Stimulated activated CD4-positive, alpha-beta T cell treated with anti-CD3 and anti-CD28 coated beads, Interleukin-12 subunit alpha, Interleukin-12 subunit beta, amount 100 ng/mL, for 24 hours (primary cell): Measurements from ENCODE around the gene SLC38A10.

Experiments
- DNase-seq, 2 experiments: peaks; one replicate each; pipeline ENCODE4 v3.0.0-alpha.2; 2020; ENCODE audit warnings: low read depth in 2 of 2

SLC38A10 gene

DNA sequence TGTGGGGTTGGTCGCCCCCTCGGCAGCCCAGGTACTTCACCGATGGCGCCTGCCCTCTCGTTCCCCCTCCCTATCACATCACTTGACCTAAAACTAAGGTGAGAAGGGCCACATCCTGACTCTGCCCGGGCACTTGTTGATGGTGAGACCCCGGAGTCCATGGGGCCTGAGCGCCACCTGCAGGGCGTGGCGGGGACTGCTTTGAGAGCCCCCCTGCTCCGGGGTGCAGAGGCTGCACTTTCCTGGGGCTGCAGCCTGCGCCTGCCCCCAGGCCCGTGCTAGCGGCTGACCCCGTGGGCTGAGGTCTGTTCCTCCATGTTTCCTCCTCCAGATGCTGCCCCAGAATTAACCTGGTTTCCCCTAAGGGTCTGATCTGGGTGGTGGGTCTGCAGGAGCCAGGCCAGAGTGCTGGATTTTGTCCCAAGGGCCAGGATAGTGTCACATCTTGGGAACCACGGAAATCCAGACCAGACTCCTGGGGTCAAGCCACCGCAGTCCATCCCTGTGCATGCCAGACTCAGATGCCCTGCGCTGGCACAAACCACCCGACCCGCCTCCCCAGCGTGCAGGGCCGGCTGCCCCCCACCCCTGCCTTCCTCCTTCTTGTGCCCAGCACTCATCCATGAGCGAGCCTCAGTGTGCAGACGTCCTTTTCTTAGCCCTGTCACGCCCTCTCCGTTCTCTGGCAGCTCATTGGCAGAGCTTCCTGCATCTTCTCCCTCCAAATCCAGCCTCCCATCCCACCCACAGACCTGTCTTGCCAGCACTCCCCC lies 53.3 kb downstream of the SLC38A10 start:
- DNase-seq = peak in 1 of 2 experiments; percentile 55

DNA sequence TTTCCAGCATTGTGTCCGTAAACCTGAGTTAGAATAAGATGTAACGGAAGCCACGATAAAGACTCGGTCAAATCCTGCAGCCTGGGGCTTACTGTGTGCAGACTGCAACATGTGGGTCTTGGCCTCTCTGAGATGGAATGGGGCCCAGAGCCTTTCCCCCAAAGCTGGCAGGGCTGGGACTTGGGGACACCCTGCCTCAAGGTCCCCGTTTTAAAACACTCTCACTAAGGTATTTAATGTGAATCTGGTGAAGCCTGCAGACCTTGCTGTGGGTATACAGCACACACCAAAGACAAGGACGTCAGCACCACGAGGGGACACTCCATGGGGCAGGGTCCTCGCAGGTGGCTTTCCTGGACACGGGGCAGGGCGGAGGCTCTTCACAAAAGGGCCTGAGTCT lies 53.9 kb downstream of the SLC38A10 start:
- no peak for DNase-seq

DNA sequence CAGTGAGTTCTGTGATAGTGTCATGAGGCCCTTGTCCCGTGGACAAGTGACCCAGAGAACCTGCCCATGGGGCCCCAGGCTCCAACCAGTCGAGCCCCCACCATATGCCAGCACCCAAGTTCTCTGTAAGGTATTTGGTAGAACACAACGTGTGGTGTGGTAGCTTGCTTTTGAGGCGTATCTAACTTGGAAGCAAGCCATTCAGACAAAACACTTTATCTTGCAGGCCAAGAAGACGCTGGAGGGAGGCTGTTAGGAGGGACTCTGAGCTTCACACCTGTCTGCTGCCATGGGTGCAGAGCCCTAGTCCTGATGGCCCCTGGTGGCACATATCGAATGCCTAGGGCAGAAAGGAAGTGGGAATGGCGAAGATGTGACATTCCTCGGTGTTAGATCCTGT lies 54.3 kb downstream of the SLC38A10 start:
- no peak for DNase-seq

DNA sequence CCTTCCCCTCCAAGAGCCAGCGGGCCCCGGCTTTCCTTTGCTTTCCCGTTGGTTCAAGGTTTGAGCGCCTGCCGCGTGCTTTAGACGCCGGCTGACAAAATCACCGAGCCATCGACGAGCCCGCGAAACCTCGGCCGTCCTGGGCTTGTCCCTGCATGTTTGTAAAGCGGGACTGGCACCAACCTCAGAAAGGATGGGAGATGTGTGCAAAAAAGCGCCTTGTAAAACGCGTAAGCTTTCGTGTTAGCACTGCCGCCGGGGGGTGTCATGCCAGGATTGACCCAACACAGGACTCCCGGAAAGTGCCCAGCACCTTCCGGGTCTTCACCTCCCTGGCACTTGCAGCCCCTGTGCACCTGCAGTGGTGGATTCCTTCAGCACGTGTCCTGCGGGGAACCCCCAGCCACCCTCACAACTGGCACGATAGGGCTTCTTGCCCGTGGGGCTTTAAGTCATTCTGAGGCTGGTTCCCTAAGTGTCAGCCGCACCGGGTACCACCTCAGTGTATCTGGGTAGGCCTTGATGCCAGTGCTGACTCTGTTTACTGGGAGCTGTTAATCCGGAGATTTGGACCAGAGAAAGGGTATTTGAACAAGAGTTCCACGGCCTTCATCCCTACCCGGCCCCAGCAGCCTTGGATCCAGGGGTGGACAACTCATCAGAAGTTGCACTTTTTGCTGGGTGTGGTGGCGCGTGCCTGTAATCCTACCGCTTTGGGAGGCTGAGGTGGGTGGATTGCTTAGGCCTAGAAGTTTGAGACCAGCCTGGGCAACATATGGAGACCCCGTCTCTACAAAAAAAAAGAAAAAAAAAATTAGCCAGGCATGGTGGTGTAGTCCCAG lies 55.2 kb downstream of the SLC38A10 start:
- DNase-seq = peak; percentile 36 to 37

- DNase-seq = peak; percentile 92 to 93
Measured at GRCh38 chr17:81238815-81239713, 56.0 kb downstream of the SLC38A10 start, which contains the start of the genes NDUFAF8 and TEPSIN. Gene NDUFAF8, plus strand, starts transcription at chr17:81239318. Its CDS starts 46 bp downstream, at chr17:81239364. Gene TEPSIN, minus strand, starts transcription at chr17:81239055. Its CDS starts 22 bp downstream, at chr17:81239033.

DNA sequence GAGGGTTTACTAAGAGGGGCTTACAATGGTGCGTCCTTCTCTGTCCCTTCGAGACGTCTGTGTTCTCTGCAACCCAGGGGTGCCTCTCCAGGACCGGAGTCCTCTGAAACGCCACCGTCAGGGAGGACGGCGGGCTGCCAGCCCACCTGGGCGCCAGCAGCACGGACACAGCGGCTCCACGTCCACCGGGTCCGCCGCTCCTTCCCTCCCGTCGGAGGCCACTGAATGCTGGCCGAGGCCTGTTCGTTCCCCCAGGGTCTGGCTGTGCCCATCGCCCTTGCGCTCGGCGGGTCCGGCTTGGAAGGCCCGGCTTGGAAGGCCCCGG lies 56.7 kb downstream of the SLC38A10 start:
- no peak for DNase-seq

GRCh38 chr17:81237591-81238489 lies 57.3 kb downstream of the SLC38A10 start:
- no peak for DNase-seq

DNA sequence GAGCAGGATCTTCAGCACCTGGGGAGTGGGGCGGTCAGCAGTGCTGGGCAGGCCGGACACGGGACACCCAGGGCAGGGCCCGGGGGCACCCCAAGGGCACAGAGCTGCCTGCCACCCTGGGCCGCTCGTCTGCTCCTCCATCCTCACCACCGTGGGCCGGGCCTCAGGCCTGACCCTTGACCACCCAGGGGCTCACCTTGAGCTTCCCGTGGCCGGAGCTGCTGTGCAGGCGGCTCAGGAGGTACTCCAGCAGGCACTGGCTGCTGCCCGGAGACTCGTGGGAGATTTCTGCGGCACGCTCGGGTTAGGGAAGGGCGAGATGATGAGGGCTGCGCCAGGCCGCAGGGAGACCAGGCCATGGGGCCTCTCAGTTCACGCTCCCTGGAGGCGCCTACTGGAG lies 58.3 kb downstream of the SLC38A10 start:
- no peak for DNase-seq

GRCh38 chr17:81235822-81236740 lies 59.0 kb downstream of the SLC38A10 start:
- no peak for DNase-seq

GRCh38 chr17:81234940-81235821 lies 59.9 kb downstream of the SLC38A10 start:
- DNase-seq = no peak

DNA sequence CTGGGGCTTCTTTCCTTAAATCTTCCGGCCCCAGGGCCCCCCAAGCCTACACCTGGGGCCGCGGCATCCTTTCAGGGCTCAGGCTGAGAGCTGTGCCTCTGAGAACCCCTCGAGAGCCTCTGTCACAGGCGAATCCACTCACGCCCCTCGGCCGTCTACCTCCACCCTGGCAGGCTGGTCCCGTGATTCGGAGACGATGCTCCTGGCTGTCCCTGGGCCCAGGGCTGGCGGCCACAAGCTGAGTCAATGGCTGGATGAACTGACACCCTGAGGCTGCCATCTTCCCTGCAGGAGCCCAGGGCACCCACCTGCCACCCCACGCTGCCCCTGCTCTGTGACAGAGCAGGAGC lies 60.6 kb downstream of the SLC38A10 start:
- DNase-seq = no peak

DNA sequence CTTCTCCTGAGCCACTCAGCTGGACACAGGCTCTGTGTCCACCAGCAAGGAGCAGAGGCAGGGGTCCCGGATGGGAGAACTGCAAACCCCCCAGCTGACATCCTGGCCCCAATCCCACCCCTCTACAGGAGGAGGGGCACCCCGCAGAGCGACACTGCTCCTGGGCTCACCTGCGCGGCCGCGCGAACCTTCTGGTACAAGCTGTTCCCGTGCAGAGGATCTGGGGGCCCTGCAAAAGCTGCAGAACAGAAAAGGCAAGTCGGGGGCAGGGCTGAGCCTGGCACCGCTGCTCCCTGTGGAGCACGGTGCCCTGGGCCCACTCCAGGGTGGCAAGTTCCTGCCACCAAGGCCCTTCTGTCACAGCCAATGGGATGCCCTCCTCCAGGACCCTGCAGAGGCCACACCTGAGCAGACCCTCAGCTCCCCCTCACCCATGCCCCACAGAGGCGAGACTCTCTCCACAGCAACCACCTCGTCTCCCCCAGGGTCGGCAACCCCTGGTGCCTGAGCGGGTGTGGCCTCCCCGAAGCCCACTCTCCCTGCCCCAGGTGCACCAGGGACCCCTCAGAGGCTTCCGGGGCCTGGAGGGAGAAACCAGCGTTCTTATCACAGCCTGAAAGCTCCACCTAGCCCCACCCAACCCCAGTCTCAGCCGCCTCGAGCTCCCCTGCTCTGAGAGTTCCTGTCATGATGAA lies 61.1 kb downstream of the SLC38A10 start:
- no peak for DNase-seq

- DNase-seq = no peak
Measured at GRCh38 chr17:81233316-81233715, 61.8 kb downstream of the SLC38A10 start.

- no peak for DNase-seq
Measured at GRCh38 chr17:81232616-81233241, 62.4 kb downstream of the SLC38A10 start.

DNA sequence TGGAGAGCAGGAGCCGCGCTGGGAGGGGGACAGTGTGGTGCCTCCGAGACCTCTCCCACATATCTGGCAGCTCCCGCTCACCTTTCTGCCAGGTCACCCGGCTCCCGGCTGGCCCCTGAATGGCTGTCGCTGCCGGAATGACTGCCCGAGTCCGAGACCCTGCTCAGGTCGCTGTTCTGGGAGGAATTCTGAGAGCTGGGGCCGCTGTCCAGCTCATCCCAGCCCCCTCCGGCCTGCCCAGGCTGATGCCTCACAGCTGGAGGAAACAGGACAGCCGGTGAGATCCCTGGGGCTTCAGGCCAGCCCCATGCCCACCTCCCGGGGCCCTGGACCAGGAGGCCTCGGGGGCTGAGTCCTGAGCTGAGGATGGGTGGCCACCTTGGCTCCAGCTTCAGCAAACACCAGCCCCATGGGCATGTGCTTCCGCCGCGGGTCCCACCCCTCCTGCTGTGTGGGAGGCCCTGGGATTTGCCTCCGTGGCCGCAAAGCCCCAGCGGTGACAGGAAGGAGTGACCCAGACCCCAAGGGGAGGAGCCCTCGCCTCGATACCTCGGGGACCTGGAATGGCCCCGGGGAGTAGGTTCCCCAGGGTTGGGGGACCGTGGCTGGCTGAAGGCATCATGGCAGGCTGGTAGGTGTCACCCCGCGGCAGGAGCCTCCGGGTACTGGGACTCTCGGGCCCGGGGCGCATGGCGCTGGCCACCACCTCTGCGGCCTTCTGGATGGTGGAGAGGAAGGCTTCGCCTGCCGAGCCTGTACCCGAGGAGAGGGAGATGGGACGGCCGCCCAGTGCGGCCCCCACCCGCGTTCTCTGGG lies 63.1 kb downstream of the SLC38A10 start:
- DNase-seq = no peak

DNA sequence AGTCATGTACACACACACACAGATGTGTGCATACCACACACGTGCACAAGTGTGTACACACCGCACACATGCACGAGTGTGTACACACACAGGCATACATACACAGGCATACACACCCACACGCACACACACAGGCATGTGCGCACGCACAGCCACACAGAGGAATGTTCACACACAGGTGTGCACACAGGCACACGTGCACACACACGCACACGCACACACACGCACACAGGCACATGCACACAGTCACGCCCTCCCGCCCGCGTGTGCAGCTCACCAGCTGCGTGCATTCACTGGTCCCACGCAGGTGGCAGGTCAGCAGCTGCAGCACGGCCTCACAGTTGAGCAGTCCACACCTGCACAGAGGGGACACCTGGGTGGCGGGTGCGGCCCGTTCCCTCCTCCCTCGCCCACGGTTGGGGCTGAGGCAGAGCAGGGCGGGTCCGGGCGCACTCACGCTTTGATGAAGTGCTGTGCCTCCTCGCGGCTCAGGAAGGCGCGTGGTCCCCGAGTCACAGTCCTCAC lies 63.9 kb downstream of the SLC38A10 start:
- DNase-seq = no peak
